Endothelial cell of umbilical vein (primary cell): Measurements from ENCODE around the gene CHPF2. TPM values are rescaled to one million over a fixed set of nuclear protein-coding genes. Genes with fewer than 3 reads are reported as not detected.
A peak's percentile ranks its signal among the peaks of the same experiment; 100 is the strongest.

Experiments used
- BruUV-seq: library from RNA; stranded (reverse); fragments of 400-500 nt; replicated peaks from 2 replicates; lab custom pipeline; 2021; lab: Mats Ljungman, UMichigan
- CTCF ChIA-PET: fragments of 300-600, 350-600 bp; sonication (Branson Sonifier 250); formaldehyde crosslinking; loops from one replicate; lab custom pipeline; 2021; ENCODE audit warnings: antibody characterized with exemption, inconsistent platforms; lab: Charles Lee
- POLR2A ChIA-PET: fragments of 300-600, 350-600 bp; sonication (Branson Sonifier 250); formaldehyde crosslinking; loops from one replicate; lab custom pipeline; 2021; ENCODE audit warnings: antibody characterized with exemption, inconsistent platforms; lab: Charles Lee
- DNase-seq: peaks from one replicate; pipeline ENCODE4 v3.0.0-alpha.2; 2011; ENCODE audit warnings: low read depth, low spot score
- FAIRE-seq: peaks from 2 replicates; lab custom pipeline; 2011; peaks lifted over from hg19 to GRCh38; lab: Jason Lieb, UNC
- H2AFZ ChIP-seq: 2 replicates; pipeline ENCODE4 v1.6.0; 2012; ENCODE audit warnings: low read depth, low read length, control low read depth, inconsistent platforms
- H3K27ac ChIP-seq: 2 replicates; pipeline ENCODE4 v1.5.1; 2011; ENCODE audit warnings: low read depth, mild to moderate bottlenecking, control low read depth, low read length, moderate library complexity; ENCODE audit not compliant: insufficient read depth
- H3K27me3 ChIP-seq, 2 experiments: 2 replicates each; pipeline versions ENCODE4 v1.6.0 to v1.6.1; 2011; ENCODE audit warnings: low read length in 2 of 2, mixed read lengths in 1 of 2; ENCODE audit not compliant: control insufficient read depth in 2 of 2, insufficient read depth in 2 of 2
- H3K36me3 ChIP-seq, 2 experiments: 2 replicates in 1 of 2; 3 replicates in 1 of 2; pipeline ENCODE4 v1.5.1; 2011; ENCODE audit warnings: low read length in 2 of 2, mild to moderate bottlenecking in 1 of 2, moderate library complexity in 1 of 2; ENCODE audit not compliant: control insufficient read depth in 2 of 2, insufficient read depth in 2 of 2; ENCODE audit errors: extremely low read depth in 1 of 2
- H3K4me1 ChIP-seq: 3 replicates; pipeline ENCODE4 v1.5.1; 2011; ENCODE audit warnings: mild to moderate bottlenecking, low read length; ENCODE audit not compliant: control insufficient read depth, insufficient read depth; ENCODE audit errors: extremely low read depth
- H3K4me2 ChIP-seq: 2 replicates; pipeline ENCODE4 v1.6.1; 2011; ENCODE audit warnings: low read length, control low read depth, mixed read lengths; ENCODE audit not compliant: insufficient read depth
- H3K4me3 ChIP-seq, 3 experiments: fragments of 200-600 bp in 1 of 3; sonication (generic), shearing (Covaris generic) in 1 of 3; replicated peaks in 1 of 3; 2 replicates each; pipeline ENCODE4 v1.5.1; 2011 to 2016; ENCODE audit warnings: control low read depth in 3 of 3, low read length in 3 of 3, mild to moderate bottlenecking in 2 of 3, inconsistent platforms in 1 of 3, low read depth in 1 of 3, moderate library complexity in 1 of 3; ENCODE audit not compliant: insufficient read depth in 1 of 3
- H3K79me2 ChIP-seq: 2 replicates; pipeline ENCODE4 v1.6.0; 2012; ENCODE audit warnings: low read length, inconsistent platforms; ENCODE audit not compliant: control insufficient read depth, insufficient read depth
- H3K9ac ChIP-seq: replicated peaks from 2 replicates; pipeline ENCODE3; 2011; ENCODE audit warnings: low read length, control low read depth; ENCODE audit not compliant: insufficient read depth; ENCODE audit errors: extremely low read depth
- H3K9me1 ChIP-seq: replicated peaks from 3 replicates; pipeline ENCODE4 v1.6.0; 2011; ENCODE audit warnings: mild to moderate bottlenecking, low read length; ENCODE audit not compliant: control insufficient read depth, insufficient read depth; ENCODE audit errors: extremely low read depth
- H3K9me3 ChIP-seq: replicated peaks from 2 replicates; pipeline ENCODE4 v1.5.1; 2012; ENCODE audit warnings: low read length, inconsistent platforms; ENCODE audit not compliant: control insufficient read depth, insufficient read depth
- H4K20me1 ChIP-seq: replicated peaks from 2 replicates; pipeline ENCODE3; 2011; ENCODE audit warnings: mild to moderate bottlenecking, low read length; ENCODE audit not compliant: control insufficient read depth, insufficient read depth; ENCODE audit errors: extremely low read depth
- FOS ChIP-seq: IDR thresholded peaks from 2 replicates; pipeline ENCODE4 v1.6.1; 2011; ENCODE audit warnings: mild to moderate bottlenecking, low read length, moderate library complexity, borderline replicate concordance; ENCODE audit not compliant: insufficient read depth
- GATA2 ChIP-seq: IDR thresholded peaks from 2 replicates; pipeline ENCODE4 v1.7.0; 2011; ENCODE audit warnings: low read depth, mild to moderate bottlenecking, moderate library complexity, mixed read lengths, low read length; ENCODE audit not compliant: insufficient read length, insufficient read depth
- JUN ChIP-seq: IDR thresholded peaks from 2 replicates; pipeline ENCODE4 v1.6.1; 2011; ENCODE audit warnings: borderline replicate concordance, low read depth; ENCODE audit not compliant: insufficient read length, insufficient read depth
- MYC ChIP-seq: IDR thresholded peaks from one replicate; pipeline ENCODE4 v1.6.1; 2011; ENCODE audit warnings: mild to moderate bottlenecking, low read depth, low read length
- dilution Hi-C: fragments of 300-500 bp; cut with MboI; formaldehyde crosslinking; loops from one replicate; pipeline ENCODE4 v1.15.0; 2019; ENCODE audit warnings: low sequenced_read_pairs; ENCODE audit not compliant: extremely low pct_ligation_motif_present
- intact Hi-C: fragments of 100-400 bp; cut with micrococcal nuclease; formaldehyde crosslinking; loops from one replicate; pipeline ENCODE4 v1.10.0; 2022
- polyA plus RNA-seq, 4 experiments: library from polyadenylated mRNA; depleted of rRNA in 3 of 4; stranded (reverse) in 3 of 4; unstranded in 1 of 4; fragments of >200 nt; gene quantifications; 2 replicates each; pipeline versions ENCODE4 v1.2.1 to v1.2.3, GENCODE V29; 2011 to 2012; ENCODE audit warnings: missing spikeins in 1 of 4
- total RNA-seq: library from RNA; stranded (reverse); gene quantifications from 2 replicates; pipeline ENCODE4 v1.2.3, GENCODE V29; 2021
- TF ChIP-seq, protein P1 (sequence below): IDR thresholded peaks from 2 replicates; pipeline ENCODE4 v1.6.1; 2011; ENCODE audit not compliant: insufficient read depth, insufficient read length

CHPF2 gene
- total and polyA plus RNA-seq, 2 donors (not counting 3 experiments of a cell fraction or from before 2014, with no cell fraction given) = 72.8 to 75.0 TPM

DNA sequence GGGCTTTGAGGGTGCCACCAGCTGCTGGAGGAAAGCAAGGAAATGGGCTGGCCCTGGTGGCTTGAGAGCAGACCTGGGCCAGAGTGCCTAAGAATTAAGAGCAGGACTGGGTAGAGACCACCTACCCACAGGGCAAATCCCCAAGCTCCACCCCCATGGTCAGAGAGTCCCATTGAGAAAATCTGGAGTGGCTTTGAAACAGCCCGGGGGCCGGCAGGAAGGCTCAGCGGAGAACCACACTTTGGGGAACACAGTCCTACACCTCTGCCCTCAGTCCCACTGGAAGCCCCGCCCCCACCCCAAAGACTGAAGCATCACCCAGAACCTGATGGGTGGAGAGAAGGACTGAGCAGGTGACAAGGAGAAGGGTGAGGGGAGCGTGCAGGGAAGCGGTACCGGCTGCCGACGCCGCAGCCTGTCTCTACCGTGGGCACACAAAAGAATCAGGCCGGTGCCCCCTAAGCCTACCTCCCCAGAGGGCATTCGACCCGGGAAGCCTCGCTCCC is 12.6 kb downstream of the CHPF2 start:
- Histone ChIP-seq H3K36me3 (peaks cover 0 to 3% of the 10 kb centered on the region in 2 experiments), H3K4me3 (peak overlapping the region in 2 of 3 experiments; percentile 20 to 25), H2AFZ (peak overlapping the region; percentile 39), H3K9me3 (no peaks in the 10 kb centered on the region), H3K27ac (no peak overlapping the region), H3K4me1 (peaks cover 15% of the 10 kb centered on the region), H3K4me2 (no peak overlapping the region), H4K20me1 (no peaks in the 10 kb centered on the region), H3K79me2 (no peaks in the 10 kb centered on the region), H3K9me1 (no peaks in the 10 kb centered on the region), H3K9ac (no peak overlapping the region), H3K27me3 (peaks cover 0 to 6% of the 10 kb centered on the region in 2 experiments)
- dilution Hi-C loops (no loop called here), intact Hi-C loops (loop anchor here (1.0 to 2.0 kb wide), 5 partner anchors 12 to 121 kb away; partner anchors contain the start of gene ABCF2)
- ChIA-PET POLR2A (no interaction called here), CTCF (interaction anchor here (0.7 to 3.0 kb wide), 28 partner anchors 7 to 282 kb away, joined by 3 to 58 read pairs (median 4); partner anchors contain the start of genes ABCF2 and CHPF2)
- FAIRE-seq = no peak
- DNase-seq = no peak
- TF ChIP-seq GATA2 = no peak
- no peak for TF ChIP-seq MYC
- TF ChIP-seq, protein P1, sequence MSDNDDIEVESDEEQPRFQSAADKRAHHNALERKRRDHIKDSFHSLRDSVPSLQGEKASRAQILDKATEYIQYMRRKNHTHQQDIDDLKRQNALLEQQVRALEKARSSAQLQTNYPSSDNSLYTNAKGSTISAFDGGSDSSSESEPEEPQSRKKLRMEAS = no peak
- TF ChIP-seq JUN = no peak
- TF ChIP-seq FOS = no peak
- BruUV-seq = no TSS peak
